ENCODE results near the gene NRG3.
A peak's percentile ranks its signal among the peaks of the same experiment; 100 is the strongest.
"Not testable (repeated sequence)": the region's sequence is repeated elsewhere in the genome, so short reads cannot be mapped to it uniquely, and the experiment has no call there.

NRG3 gene

DNA sequence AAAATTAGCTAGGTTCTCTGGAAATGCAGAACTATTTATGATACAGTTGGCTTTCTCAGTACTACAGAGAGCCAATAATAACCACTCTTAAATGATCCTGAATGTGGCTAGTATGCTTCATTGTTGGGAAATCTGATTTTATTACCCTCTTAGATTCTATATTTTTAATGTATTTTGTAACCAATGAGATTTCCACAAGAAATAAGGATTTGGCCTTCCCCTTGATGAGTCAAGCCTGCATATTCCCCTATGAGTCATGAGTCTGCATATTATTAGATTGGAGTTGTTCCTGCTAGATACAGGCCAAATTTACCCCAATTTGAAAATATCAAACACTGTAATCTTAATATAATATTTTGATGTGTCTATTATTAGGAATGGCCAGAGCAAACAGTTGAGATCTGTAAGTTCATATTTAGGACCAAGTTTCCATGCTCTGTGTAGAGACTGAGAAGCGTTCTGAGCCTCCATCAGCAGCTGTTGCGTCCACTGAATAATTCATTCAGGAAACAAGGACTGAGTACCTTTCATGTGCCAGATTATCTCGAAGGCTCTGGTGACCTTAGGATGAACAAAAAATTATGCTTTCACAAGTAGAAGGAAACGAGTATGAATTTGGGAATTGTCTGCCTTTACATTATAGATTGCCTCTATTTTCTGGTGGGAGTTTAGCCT is 793.4 kb downstream of the NRG3 start:
- peak overlapping the region; percentile 15 to 27 for H3K27ac ChIP-seq
- no peak for DNase-seq (ENCODE audit: low spot score)
- H3K4me3 ChIP-seq, result peak overlapping the region; percentile 35
- no peak for TF ChIP-seq CTCF (IDR thresholded peaks at IDR 0.05)

GRCh38 chr10:82674036-82674435 is 799.0 kb downstream of the NRG3 start:
- no peak overlapping the region for H3K4me3 ChIP-seq
- no peak for DNase-seq (ENCODE audit: low spot score)
- TF ChIP-seq CTCF (IDR thresholded peaks at IDR 0.05), result no peak
- no peak overlapping the region for H3K27ac ChIP-seq

- H3K27ac ChIP-seq; DNase-seq (ENCODE audit: low spot score); H3K4me3 ChIP-seq: not testable (repeated sequence)
Observed at GRCh38 chr10:82677932-82678331, 802.9 kb downstream of the NRG3 start.

DNA sequence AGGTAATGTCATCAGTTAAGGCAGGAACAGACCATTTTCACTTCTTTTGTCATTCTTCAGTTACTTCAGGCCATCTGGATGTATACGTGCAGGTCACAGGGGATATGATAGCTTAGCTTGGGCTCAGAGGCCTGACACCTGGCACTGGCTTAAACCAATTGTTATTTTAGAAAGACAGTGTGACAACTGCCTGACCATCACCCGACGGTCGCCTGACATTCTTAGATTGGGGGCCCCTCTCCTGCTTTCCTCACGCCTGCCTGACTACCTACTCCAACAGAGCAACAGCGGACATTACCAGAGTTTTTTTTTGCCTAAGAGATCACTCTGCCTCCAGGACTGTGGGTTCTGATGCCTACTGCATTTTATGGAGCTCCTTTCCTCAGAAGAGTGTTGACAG is 803.5 kb downstream of the NRG3 start:
- DNase-seq (ENCODE audit: low spot score); H3K4me3 ChIP-seq: not testable (repeated sequence)

GRCh38 chr10:82680608-82681007 is 805.6 kb downstream of the NRG3 start:
- TF ChIP-seq CTCF (IDR thresholded peaks at IDR 0.05), result no peak
- Histone ChIP-seq H3K4me3 (no peak overlapping the region), H3K27ac (no peak overlapping the region)
- DNase-seq (ENCODE audit: low spot score), result no peak

More for the DNA sequence above, 803.5 kb downstream of the NRG3 start:
- not testable (repeated sequence) for H3K27ac ChIP-seq

- TF ChIP-seq CTCF (IDR thresholded peaks at IDR 0.05), result no peak
- Histone ChIP-seq H3K27ac (no peak overlapping the region), H3K4me3 (no peak overlapping the region)
- DNase-seq (ENCODE audit: low spot score), result no peak
Observed at GRCh38 chr10:82683945-82684344, 809.0 kb downstream of the NRG3 start.

- Histone ChIP-seq H3K4me3 (no peak overlapping the region), H3K27ac (no peak overlapping the region)
- no peak for DNase-seq (ENCODE audit: low spot score)
- no peak for TF ChIP-seq CTCF (IDR thresholded peaks at IDR 0.05)
Observed at GRCh38 chr10:82685087-82685486, 810.1 kb downstream of the NRG3 start.

DNA sequence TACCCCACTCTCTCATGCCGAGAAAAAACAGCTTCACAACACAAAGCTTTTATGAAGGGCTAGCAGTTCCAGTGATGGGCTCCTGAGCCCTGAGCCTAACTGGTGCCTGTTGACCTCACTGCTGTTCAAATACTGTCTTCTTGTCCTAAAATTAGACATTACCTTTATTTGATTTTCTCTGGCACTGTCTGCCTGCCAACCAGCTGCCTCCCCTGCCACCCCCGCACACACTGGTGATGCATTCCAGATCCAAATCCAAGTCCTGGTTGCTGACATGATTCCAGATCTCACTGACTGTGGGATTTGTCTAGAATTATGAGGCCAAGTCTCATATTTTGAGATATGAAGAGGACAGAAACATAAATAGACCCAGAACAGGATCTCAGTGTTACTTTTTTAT is 816.2 kb downstream of the NRG3 start:
- no peak for DNase-seq (ENCODE audit: low spot score)
- Histone ChIP-seq H3K27ac (no peak overlapping the region), H3K4me3 (no peak overlapping the region)
- TF ChIP-seq CTCF (IDR thresholded peaks at IDR 0.05), result no peak
